ENCODE data around the gene IL17RE.
"Not testable (repeated sequence)": the region's sequence is repeated elsewhere in the genome, so short reads cannot be mapped to it uniquely, and the experiment has no call there.

IL17RE gene, protein sequence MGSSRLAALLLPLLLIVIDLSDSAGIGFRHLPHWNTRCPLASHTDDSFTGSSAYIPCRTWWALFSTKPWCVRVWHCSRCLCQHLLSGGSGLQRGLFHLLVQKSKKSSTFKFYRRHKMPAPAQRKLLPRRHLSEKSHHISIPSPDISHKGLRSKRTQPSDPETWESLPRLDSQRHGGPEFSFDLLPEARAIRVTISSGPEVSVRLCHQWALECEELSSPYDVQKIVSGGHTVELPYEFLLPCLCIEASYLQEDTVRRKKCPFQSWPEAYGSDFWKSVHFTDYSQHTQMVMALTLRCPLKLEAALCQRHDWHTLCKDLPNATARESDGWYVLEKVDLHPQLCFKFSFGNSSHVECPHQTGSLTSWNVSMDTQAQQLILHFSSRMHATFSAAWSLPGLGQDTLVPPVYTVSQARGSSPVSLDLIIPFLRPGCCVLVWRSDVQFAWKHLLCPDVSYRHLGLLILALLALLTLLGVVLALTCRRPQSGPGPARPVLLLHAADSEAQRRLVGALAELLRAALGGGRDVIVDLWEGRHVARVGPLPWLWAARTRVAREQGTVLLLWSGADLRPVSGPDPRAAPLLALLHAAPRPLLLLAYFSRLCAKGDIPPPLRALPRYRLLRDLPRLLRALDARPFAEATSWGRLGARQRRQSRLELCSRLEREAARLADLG

DNA sequence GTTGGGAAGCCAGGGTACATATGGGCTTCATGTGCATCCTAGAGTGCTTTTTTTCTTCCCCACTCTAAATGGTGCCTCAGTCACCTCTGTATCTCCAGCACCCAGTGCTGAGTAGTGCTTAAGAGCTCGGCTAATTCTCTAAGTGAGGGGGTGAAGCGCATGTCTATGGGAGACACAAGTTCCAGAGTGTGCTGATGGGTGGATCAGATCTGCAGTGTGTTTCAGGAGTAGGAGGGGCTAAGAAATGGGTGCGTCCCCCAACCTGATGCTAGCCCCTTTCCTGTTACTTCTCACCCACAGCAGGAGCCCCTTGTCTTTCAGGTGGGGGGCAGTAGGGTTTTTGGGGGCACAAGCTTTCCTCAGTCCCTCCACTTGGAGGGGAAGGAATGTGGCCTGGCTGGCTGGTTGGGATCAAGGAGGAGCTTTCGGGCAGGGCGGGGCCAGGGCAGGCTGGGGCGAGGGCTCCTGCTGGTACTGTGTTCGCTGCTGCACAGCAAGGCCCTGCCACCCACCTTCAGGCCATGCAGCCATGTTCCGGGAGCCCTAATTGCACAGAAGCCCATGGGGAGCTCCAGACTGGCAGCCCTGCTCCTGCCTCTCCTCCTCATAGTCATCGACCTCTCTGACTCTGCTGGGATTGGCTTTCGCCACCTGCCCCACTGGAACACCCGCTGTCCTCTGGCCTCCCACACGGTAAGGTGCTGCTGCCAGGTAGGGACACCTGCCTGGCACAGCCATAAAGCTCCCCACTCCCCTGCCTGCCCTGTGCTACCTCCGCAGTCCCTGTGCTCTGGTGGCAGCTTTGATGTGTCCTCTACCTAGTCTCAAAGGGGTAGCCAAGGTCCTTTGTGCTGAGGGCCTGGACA lies at the start of gene IL17RE:
Gene IL17RE, plus strand, starts transcription at position 477 of the 866 bp plus-strand sequence. Its CDS starts 85 bp downstream, at position 562.
- DNase-seq (ENCODE audit: low read depth) = no peak

DNA sequence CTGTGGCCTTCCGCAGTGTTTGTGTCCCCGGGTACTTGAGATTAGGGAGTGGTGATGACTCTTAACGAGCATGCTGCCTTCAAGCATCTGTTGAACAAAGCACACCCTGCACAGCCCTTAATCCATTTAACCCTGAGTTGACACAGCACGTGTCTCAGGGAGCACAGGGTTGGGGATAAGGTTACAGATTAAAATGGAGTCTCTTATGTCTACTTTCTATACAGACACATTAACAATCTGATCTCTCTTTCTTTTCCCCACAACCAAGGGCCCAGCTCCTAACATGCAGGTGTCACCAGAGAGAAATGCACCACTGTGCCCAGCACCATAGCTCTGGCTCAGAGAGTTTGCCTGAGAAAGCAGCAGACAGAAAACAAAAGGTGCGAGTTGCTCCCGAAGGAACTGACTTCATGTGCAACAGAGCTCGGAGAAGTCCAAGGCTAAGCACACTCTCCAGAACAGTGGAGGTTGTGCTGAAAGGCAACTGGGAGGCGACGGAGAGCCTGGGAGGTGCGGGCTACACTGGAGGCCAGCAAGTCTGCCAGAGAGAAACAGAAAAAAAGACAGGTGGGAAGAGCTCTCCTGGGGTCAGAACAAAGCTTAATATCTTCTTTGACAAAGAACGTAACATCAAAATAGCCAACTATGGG lies 48.2 kb upstream of the IL17RE start:
- DNase-seq (ENCODE audit: low read depth) = not testable (repeated sequence)

DNA sequence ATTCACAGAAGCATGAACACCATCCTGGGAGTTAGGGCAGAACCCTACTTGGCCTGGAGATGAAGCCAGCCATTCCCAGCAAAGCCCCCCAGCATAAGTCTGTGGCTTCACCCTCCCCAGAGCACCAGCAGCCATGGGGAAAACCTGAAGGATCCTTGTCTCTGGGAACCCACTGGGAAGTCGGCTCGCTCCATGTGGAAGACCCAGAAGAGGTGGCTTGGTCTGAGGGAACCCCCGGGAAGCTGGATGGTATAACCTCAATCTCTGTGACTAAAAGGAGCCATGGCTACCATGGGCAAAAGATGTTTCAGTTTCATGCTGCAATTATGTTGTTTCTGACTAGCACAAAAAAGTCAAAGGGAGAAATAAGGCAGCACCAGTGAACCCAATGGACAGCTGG lies 47.1 kb upstream of the IL17RE start:
- DNase-seq (ENCODE audit: low read depth) = no peak

DNA sequence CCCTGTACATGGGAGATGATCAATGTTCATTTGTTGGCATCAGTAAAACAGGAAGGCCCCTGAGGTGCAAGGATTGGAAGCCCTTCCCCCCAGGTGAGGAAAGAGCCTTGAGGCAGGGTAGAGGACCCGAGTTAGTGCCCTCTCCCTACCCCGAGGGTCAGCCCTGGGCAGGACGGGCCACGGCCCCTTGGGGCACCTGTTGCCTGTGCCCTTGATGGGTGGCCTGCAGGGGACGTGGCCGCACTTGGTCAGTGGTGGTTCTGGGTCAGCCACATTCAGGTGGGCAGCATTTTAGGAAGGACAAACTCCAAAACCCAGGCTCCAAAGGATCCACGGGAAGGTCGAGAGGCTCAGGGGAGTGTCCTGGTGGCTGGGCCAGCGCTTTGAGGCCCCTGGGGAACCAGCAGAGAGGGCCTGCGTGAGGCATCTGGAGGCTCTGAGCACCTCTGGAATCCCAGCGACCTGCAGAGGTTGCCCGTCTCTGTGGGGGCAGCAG lies 43.1 kb upstream of the IL17RE start:
- no peak for DNase-seq (ENCODE audit: low read depth)

DNA sequence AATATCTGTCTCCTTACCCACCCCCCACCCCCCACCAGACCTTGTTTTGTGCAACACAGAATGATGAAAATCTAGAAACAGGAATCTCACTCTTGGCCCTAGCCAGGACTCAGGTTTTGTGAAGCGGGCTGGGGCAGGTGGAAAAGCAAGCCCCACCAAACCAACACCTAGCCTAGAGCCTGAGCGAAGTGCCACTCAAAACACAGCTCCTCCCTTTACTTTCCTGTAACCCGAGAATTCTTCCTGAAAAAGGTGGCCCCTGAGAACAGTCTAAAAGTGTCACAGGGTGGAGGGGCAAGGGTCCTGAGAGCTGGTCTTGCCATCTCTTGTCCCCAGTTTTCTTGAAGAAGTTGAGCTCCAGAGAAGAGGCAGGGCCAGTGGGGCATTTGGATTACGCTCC lies 41.4 kb upstream of the IL17RE start:
- no peak for DNase-seq (ENCODE audit: low read depth)

DNA sequence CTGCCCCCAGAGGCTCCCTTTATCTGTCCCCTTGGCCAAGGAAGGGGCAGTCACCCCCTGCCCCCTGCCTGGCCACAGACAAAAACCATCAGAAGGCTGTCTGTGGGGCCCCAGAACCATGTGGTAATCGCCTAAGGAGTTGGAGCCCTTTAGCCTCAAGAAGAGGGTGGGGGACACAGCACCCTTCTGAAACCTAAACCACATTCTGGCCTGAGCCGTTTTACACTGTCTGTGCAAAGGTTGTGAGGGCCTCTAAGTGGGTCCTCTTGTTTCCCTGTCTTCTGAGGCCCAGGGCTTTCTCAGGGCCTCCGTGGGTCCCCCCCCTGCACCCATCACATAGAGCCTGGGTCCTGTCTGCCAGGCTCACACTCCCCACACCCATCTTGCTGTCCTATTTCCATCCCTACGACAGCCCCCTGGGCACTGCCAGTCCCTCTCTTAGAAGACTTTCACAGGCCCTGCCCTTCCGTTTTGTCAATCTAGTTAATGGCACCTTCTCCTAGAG lies 41.0 kb upstream of the IL17RE start:
- no peak for DNase-seq (ENCODE audit: low read depth)

DNA sequence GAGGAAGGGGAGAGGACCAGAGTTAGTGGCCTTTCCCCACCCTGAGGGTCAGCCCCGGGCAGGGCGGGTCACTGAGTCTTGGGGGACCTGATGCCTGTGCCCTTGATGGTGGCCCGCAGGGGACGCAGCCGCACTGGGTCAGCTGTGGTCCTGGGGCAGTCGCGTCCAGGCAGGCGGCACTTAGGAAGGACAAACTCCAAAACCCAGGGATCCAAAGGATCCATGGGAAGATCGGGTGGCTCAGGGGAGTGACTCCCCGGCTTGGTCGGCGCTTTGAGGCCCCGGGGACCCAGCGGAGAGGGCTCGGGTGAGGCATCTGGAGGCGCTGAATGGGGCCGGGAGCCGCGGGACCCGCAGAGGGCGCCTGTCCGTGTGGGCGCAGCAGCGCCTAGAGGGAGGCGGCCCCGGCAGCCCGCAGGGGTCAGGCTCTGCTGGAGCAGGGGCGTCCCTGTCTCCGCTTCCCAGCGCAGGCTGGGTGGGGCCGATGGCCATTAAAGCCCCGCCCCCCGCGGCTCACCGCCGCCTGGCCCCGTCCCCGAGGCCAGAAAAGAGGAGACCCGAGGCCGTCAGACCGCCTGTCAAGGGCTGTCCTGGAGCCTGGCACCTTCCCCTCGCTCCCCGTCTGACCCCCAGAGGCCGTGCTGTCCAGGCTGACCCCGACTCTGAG lies 40.1 kb upstream of the IL17RE start:
- DNase-seq (ENCODE audit: low read depth) = no peak

DNA sequence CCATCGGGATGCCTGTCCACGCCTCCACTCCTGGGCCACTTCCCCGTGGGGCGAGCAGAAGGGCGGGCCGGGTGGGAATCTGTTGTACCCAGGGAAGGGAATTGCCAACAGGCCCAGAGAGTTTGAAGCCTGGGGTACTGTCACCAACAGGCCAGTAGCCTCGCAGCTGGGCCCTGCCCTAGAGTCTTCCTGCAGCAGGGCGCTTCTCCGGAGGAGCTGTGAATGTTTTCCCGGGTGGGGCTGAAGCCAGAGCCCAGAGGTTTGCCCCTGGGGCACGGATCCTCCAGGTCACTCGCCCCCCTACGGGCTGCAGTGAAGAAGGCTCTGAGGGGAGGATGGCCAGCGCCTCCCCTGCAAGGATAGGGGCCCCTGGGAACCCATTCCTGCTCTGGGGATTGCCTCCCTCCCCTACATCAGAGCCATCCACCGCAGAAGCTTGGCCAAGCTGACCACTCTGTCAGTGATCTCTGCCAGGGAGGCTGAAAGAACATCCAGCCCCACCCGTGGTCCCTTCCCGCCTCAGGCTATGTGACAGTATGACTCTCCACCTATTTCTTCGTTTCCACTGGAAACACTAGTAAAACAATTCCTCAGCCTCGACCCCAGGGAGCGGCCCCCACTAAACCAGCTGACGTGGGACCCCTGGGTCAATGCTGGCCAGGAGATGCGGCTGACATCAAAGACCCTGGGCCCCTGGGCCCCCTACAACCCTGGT lies 39.4 kb upstream of the IL17RE start:
- no peak for DNase-seq (ENCODE audit: low read depth)

DNA sequence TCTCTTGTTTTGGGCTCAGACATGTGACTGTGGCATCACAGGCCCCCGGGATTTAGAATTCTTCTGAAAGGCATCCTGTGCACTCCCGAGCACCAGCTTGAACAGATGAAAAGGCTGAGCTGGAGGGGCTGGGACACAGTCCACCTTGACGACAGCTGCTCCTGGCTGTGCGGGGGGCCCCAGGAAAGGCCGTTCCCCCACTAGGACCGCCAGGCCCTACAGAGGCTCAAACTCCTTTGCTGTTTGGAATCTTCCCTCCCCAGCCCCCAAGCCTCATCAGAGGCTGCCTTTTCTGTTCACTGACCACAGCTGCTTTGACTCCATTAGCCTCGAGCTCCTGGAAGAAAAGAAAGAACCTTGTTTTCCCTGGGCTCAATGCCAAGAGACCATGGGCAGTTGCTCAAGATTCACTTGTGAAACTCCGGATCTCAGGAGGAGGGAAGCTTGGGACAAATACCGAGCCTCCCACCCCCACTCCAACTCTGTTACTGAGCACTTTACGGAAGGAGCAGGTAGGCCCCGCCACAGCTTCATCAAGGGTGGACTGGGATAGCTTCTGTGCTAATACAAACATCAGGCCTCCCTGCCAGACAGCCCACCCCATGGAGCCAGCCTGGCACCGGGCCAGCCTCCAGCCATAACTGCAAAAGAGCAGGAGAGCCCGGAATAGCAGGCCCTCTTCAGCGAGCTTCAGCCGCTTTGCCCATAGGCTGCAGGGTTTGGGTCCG lies 38.3 kb upstream of the IL17RE start:
- DNase-seq (ENCODE audit: low read depth) = no peak

DNA sequence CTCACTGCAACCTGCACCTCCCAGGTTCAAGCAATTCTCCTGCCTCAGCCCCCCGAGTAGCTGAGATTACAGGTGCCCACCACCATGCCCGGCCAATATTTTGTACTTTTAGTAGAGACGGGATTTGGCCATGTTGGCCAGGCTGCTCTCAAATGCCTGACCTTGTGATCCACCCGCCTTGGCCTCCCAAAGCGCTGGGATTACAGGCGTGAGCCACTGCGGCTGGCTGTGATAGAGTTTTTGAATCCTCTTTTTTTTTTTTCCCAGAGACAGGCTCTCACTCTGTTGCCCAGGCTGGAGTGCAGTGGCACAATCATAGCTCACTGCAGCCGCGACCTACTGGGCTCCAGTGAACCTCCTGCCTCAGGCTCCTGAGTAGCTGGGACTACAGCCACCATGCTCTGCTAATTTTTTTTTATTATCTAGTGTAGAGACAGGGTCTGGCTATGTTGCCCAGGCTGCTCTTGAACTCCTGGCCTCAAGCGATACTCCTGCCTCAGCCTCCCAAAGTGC lies 37.5 kb upstream of the IL17RE start:
- not testable (repeated sequence) for DNase-seq (ENCODE audit: low read depth)

DNA sequence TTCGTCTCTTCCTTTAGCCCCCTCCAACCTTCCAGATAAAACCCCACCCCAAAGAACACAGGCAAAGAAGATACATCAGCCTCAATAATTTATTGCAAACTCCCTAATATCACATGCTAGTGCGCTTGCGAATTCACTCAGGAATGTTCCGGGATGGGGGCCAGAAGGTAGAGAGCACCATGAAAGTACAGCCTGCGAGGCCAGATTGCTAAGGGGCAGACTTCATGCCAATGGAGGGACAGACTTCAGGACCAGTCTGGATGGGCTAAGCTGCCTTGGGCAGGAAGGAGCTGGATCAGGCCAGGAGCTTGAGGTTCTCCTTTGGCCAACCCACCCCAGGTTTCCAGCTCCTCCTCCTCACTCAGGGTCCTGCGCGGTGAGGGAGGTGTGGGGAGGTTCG lies 36.0 kb upstream of the IL17RE start:
- no peak for DNase-seq (ENCODE audit: low read depth)

DNA sequence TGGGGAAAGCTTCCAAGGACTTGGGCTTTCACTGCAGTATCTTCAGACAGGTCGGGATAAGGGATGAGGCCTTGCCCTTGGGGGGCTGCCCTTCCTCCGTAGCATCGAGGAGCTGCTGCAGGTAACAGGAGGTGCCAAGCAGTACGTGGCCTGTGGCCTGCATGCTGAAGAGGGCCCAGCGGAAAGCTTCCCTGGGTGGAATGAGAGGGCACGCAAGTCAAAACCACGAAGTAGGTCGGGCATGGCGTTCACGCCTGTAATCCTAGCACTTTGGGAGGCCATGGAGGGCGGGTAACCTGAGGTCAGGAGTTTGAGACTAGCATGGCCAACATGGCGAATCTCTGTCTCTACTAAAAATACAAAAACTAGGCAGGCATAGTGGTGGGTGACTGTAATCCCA lies 35.5 kb upstream of the IL17RE start:
- DNase-seq (ENCODE audit: low read depth) = no peak

DNA sequence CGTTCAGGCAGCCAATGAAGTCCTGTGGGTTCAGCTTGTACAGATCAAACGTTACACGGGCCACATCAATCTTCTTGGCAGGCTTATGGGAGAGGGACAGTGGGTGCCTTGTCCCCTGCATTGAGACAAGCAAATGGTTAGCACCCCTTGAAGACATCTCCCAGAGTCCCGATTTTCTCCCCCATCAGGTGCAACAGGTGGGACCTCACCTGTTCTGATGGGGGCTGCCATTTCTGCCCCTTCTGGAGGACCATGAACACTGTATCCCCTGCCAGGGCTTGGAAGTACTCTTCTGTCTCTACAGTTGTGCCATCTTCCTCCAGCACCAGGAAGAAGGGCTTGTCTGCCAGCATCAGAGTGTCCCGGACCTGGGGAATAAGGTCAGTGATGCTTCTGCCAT lies 32.7 kb upstream of the IL17RE start:
- no peak for DNase-seq (ENCODE audit: low read depth)

DNA sequence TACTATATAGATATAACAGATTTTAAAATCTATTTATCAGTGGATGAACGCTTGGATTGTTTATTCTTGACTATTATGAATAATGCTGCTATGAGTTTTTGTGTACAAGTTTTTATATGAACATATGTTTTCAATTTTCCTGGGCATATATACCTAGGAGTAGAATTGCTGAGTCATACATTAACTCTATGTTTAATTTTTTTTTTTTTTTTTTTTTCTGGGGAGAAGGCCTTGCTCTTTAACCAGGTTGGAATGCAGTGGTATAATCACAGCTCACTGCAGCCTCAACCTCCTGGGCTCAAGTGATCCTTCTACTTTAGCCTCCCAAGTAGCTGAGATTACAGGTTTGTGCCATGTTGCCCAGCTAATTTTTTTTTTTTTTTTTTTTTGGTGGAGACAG lies 31.7 kb upstream of the IL17RE start:
- no peak for DNase-seq (ENCODE audit: low read depth)

DNA sequence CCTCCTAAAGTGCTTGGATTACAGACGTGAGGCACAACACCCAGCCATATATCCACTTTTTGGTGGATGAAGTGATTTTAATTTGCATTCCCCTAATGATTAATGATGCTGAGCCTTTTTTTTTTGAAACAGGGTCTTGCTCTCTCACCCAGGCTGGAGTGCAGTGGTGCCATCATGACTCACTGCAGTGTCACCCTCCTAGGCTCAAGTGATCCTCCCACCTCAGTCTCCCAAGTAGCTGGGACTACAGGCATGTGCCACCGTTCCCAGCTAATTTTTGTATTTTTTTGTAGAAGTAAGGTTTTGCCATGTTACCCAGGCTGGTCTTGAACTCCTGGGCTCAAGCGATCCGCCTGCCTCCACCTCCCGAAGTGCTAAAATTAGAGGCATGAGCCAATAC lies 30.6 kb upstream of the IL17RE start:
- not testable (repeated sequence) for DNase-seq (ENCODE audit: low read depth)

DNA sequence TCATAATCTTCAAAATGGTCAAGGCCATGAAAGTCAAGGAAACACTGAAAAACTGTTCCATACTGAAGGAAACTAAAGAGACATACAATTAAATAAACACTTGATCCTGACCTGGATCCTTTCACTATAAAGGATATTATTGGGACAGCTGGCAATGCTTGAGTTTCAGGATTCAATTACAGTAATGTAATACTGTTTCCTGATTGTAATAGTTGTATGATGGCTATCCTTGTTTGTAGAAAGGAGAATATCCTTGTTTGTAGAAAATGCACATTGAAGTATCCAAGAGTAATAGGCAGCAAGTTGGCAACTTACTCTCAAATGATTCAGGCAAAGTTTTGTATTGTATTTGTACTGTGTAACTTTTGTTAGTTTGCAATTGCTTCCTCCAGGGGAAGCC lies 27.2 kb upstream of the IL17RE start:
- no peak for DNase-seq (ENCODE audit: low read depth)

DNA sequence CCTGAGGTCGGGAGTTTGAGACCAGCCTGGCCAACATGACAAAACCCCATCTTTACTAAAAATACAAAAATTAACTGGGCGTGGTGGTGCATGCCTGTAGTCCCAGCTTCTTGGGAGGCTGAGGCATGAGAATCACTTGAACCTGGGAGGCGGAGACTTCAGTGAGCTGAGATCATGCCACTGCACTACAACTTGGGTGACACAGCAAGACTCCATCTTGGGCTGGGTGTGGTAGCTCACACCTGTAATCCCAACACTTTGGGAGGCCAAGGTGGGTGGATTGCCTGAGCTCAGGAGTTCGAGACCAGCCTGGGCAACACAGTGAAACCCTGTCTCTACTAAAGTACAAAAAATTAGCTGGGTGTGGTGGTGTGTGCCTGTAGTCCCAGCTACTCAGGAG lies 26.4 kb upstream of the IL17RE start:
- DNase-seq (ENCODE audit: low read depth) = not testable (repeated sequence)

DNA sequence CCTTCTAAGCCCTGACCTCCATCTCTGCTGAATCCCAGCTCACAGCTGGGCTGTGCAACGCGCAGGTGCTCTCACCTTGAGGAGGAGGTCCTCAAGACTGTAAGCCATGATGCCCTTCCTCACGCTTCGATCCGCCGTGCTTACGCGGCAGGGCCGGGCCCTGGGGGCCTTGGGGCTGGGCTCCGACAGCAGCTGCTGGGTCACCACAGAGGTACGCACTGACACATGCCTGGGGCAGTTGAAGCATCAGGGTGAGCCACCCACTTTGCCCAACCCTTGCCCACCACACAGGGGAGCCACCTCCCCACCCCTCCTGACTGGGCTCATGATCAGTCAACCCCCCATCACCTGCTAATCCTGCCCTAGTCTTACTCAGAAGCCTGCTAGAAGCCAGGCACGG lies 25.7 kb upstream of the IL17RE start:
- no peak for DNase-seq (ENCODE audit: low read depth)

DNA sequence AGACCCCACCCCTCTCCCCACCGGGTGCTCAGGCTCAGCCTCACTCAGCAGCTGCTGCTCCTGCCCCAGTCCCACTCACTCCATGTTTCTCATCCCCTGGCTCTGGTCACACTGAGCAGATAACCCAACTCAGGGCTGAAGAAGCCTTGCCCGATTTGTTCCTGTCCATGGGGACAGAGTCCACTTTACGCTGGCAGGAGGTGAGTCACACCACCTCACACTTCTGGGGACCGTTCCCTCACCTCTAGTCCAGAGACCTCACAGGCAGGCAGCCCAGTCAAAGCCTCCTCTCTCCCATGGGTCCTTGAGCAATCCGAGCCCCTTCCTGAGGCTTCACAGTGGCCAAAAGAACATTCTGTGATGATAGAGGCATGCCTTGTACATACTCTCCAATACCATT lies 23.9 kb upstream of the IL17RE start:
- DNase-seq (ENCODE audit: low read depth) = no peak

Data from stimulated activated CD8-positive, alpha-beta memory T cell treated with anti-CD3 and anti-CD28 coated beads, Interleukin-15, amount 100 ng/mL, for 24 hours (primary cell).